K562 (cell line): ENCODE results near the gene MED14. TPM values are rescaled to one million over a fixed set of nuclear protein-coding genes. Genes with fewer than 3 reads are reported as not detected.

Experiments
- ATAC-seq: fragments of 200-7000 bp; cut with Tn5 transposase; 3 replicates; pipeline ENCODE4 v1.9.1; 2020; ENCODE audit warnings: moderate library complexity
- BruUV-seq: library from RNA; stranded (reverse); fragments of 400-500 nt; replicated peaks from 2 replicates; lab custom pipeline; 2021; lab: Mats Ljungman, UMichigan
- CTCF ChIA-PET: fragments of 300-600 bp; formaldehyde crosslinking; extraction: SDS; loops from one replicate; lab custom pipeline; 2021; ENCODE audit warnings: low intra/inter-chr PET ratio; lab: Yijun Ruan, JAX
- POLR2A ChIA-PET: fragments of 300-600, 350-650 bp; sonication (Branson Sonifier 250); formaldehyde crosslinking; extraction: SDS; loops from one replicate; lab custom pipeline; 2021; ENCODE audit warnings: antibody characterized with exemption, inconsistent platforms; lab: Yijun Ruan, JAX
- DNase-seq, 4 experiments: peaks; one replicate each; pipeline versions ENCODE4 v3.0.0 to v3.0.0-alpha.2; 2011 to 2018; ENCODE audit warnings: low spot score in 3 of 4, mixed read lengths in 3 of 4; ENCODE audit errors: extremely low read depth in 1 of 4
- FAIRE-seq: peaks from 2 replicates; lab custom pipeline; 2011; peaks lifted over from hg19 to GRCh38; lab: Jason Lieb, UNC
- H2AFZ ChIP-seq: 2 replicates; pipeline ENCODE4 v1.6.0; 2011; ENCODE audit warnings: low read depth, low read length, control low read depth, inconsistent platforms
- H3K27ac ChIP-seq: fragments of 200-600 bp; 3 replicates; pipeline ENCODE4 v1.8.0; 2011; ENCODE audit warnings: low read depth, mild to moderate bottlenecking, control low read depth, inconsistent platforms, low read length, moderate library complexity, mixed read lengths; ENCODE audit errors: extremely low read depth
- H3K27me3 ChIP-seq, 2 experiments: fragments of 300-600 bp in 1 of 2; 2 replicates in 1 of 2; 3 replicates in 1 of 2; pipeline versions ENCODE4 v1.6.0 to v1.8.0; 2011; ENCODE audit warnings: inconsistent platforms in 2 of 2, low read length in 2 of 2, mild to moderate bottlenecking in 1 of 2, mixed read lengths in 1 of 2, moderate library complexity in 1 of 2; ENCODE audit not compliant: control insufficient read depth in 2 of 2, insufficient read depth in 2 of 2
- H3K36me3 ChIP-seq: fragments of 300-600 bp; 3 replicates; pipeline ENCODE4 v1.8.0; 2011; ENCODE audit warnings: mild to moderate bottlenecking, low read length, inconsistent platforms; ENCODE audit not compliant: control insufficient read depth, insufficient read depth
- H3K4me1 ChIP-seq, 2 experiments: fragments of 200-600 bp in 1 of 2; replicated peaks in 1 of 2; 2 replicates in 1 of 2; 3 replicates in 1 of 2; pipeline versions ENCODE4 v1.5.1 to v1.8.0; 2011; ENCODE audit warnings: inconsistent platforms in 2 of 2, low read length in 2 of 2, mild to moderate bottlenecking in 1 of 2, mixed read lengths in 1 of 2, moderate library complexity in 1 of 2; ENCODE audit not compliant: control insufficient read depth in 2 of 2, insufficient read depth in 2 of 2
- H3K4me2 ChIP-seq: 2 replicates; pipeline ENCODE4 v1.6.1; 2011; ENCODE audit warnings: low read length, control low read depth, inconsistent platforms, mixed read lengths; ENCODE audit not compliant: insufficient read depth
- H3K4me3 ChIP-seq: fragments of 200-600 bp; sonication (generic), shearing (Covaris generic); 2 replicates; pipeline ENCODE4 v1.5.1; 2016; ENCODE audit warnings: control low read depth, inconsistent platforms
- H3K79me2 ChIP-seq: fragments of 200-600 bp; 3 replicates; pipeline ENCODE4 v1.8.0; 2011; ENCODE audit warnings: low read length, inconsistent platforms; ENCODE audit not compliant: control insufficient read depth, insufficient read depth
- H3K9ac ChIP-seq, 2 experiments: 2 replicates each; pipeline versions ENCODE4 v1.6.0 to v1.6.1; 2011; ENCODE audit warnings: low read depth in 2 of 2, low read length in 2 of 2, control low read depth in 1 of 2, inconsistent platforms in 1 of 2, mild to moderate bottlenecking in 1 of 2, mixed read lengths in 1 of 2; ENCODE audit not compliant: insufficient read depth in 1 of 2
- H3K9me1 ChIP-seq: one replicate; pipeline ENCODE4 v1.6.0; 2011; ENCODE audit warnings: inconsistent platforms, mild to moderate bottlenecking, low read length, moderate library complexity; ENCODE audit not compliant: control insufficient read depth, insufficient read depth
- H3K9me3 ChIP-seq: replicated peaks from 2 replicates; pipeline ENCODE4 v1.5.1; 2011; ENCODE audit warnings: low read depth, low read length, inconsistent platforms; ENCODE audit not compliant: control insufficient read depth, insufficient read depth
- H4K20me1 ChIP-seq: replicated peaks from 2 replicates; pipeline ENCODE4 v1.6.1; 2011; ENCODE audit warnings: low read length, inconsistent platforms, mixed read lengths; ENCODE audit not compliant: control insufficient read depth, insufficient read depth
- ADNP ChIP-seq: fragments of 200-800 bp; sonication (Bioruptor generic); IDR thresholded peaks from 2 replicates; pipeline ENCODE4 v1.6.1; 2016; ENCODE audit warnings: missing genetic modification characterization, missing compliant biosample characterization
- CREM ChIP-seq: IDR thresholded peaks from 2 replicates; pipeline ENCODE4 v1.6.1; 2014; ENCODE audit warnings: antibody characterized with exemption, low read depth
- EP400 ChIP-seq: fragments of 450-650 bp; IDR thresholded peaks from 2 replicates; pipeline ENCODE4 v1.6.1; 2017; ENCODE audit warnings: antibody characterized with exemption, mild to moderate bottlenecking, moderate library complexity
- LEF1 ChIP-seq: fragments of 450-650 bp; IDR thresholded peaks from 2 replicates; pipeline ENCODE4 v1.6.1; 2016; ENCODE audit warnings: mild to moderate bottlenecking
- NCOA1 ChIP-seq: fragments of 450-650 bp; IDR thresholded peaks from 2 replicates; pipeline ENCODE4 v1.6.1; 2016; ENCODE audit warnings: low read depth
- PKNOX1 ChIP-seq: fragments of 450-650 bp; IDR thresholded peaks from 2 replicates; pipeline ENCODE4 v1.6.1; 2016
- RUNX1 ChIP-seq: sonication (generic); IDR thresholded peaks from 2 replicates; pipeline ENCODE4 v1.6.1; 2016; ENCODE audit warnings: antibody characterized with exemption, low read depth
- SMAD2 ChIP-seq: fragments of 150-350 bp; IDR thresholded peaks from 2 replicates; pipeline ENCODE4 v1.6.1; 2014; ENCODE audit warnings: low read depth, mild to moderate bottlenecking, low read length
- TAF7 ChIP-seq: fragments of 450-650 bp; IDR thresholded peaks from 2 replicates; pipeline ENCODE4 v1.6.1; 2016; ENCODE audit warnings: missing genetic modification characterization, missing compliant biosample characterization
- ZNF668 ChIP-seq: fragments of 250-450 bp; sonication (Bioruptor Pico); IDR thresholded peaks from 2 replicates; pipeline ENCODE4 v1.8.0; 2022; ENCODE audit warnings: mild to moderate bottlenecking, inconsistent platforms
- WGBS: fragments of 100-300 bp; shearing (Covaris generic); methylation state at CpG from one replicate; pipeline ENCODE4 v1.1.6; 2016; ENCODE audit warnings: low coverage, mixed read lengths; ENCODE audit not compliant: insufficient coverage; ENCODE audit errors: missing lambda C conversion rate; 5-methylcytosine and 5-hydroxymethylcytosine counted together
- in situ Hi-C: fragments of 300-500 bp; cut with MboI; formaldehyde crosslinking; loops from 4 replicates; pipeline ENCODE4 v1.15.0; 2018; ENCODE audit warnings: inconsistent platforms, mixed read lengths
- intact Hi-C: fragments of 100-400 bp; cut with micrococcal nuclease; formaldehyde crosslinking; loops from 2 replicates; pipeline ENCODE4 v1.14.2; 2022
- polyA plus RNA-seq, 8 experiments: library from polyadenylated mRNA; depleted of rRNA in 4 of 8; stranded (reverse) in 5 of 8; unstranded in 3 of 8; fragments of >200 nt; fragmentation: Nextera tagmentation in 2 of 8; fragmentation: Illumina TruSeq in 1 of 8; extraction: Ambion mirVana in 2 of 8; extraction: Trizol in 1 of 8; gene quantifications; 2 replicates each; pipeline versions ENCODE4 v1.2.1 to v1.2.3, GENCODE V29; 2011 to 2014; ENCODE audit warnings: inconsistent platforms in 1 of 8, missing spikeins in 1 of 8
- total RNA-seq, 7 experiments: library from RNA; depleted of rRNA in 6 of 7; stranded (reverse); fragments of >200 nt in 6 of 7; fragmentation: Illumina TruSeq in 2 of 7; extraction: Trizol in 2 of 7; gene quantifications; 2 replicates each; pipeline versions ENCODE4 v1.2.1 to v1.2.3, GENCODE V29; 2011 to 2021; ENCODE audit warnings: low replicate concordance in 1 of 7

MED14 gene
- total and polyA plus RNA-seq, 9 of the 15 experiments (the other 6 are each of a cell fraction or from before 2014, with no cell fraction given): 9.2 to 35.3 (median 18.7) TPM

- TF ChIP-seq ADNP (no peak), LEF1 (no peak), RUNX1 (no peak), TAF7 (no peak), PKNOX1 (no peak), CREM (no peak)
Measured at GRCh38 chrX:40748977-40749376, 13.6 kb upstream of the MED14 start (continued).

GRCh38 chrX:40746521-40746920, 11.2 kb upstream of the MED14 start:
- intact Hi-C loops: no loop called here
- Histone ChIP-seq H3K9me3 (no peaks in the 10 kb centered on the region), H3K36me3 (no peaks in the 10 kb centered on the region), H2AFZ (no peak overlapping the region), H4K20me1 (no peaks in the 10 kb centered on the region), H3K9ac (no peak overlapping the region), H3K27me3 (peaks cover 0 to 7% of the 10 kb centered on the region in 2 experiments; a peak in 1 of 5 replicates), H3K9me1 (no peaks in the 10 kb centered on the region), H3K27ac (no peak overlapping the region), H3K4me3 (no peak overlapping the region), H3K4me2 (no peak overlapping the region), H3K79me2 (no peaks in the 10 kb centered on the region), H3K4me1 (no peaks in the 10 kb centered on the region)
- ATAC-seq (no peak), DNase-seq (no peak), FAIRE-seq (no peak)
- CTCF ChIA-PET: no interaction called here
- POLR2A ChIA-PET: no interaction called here
- 38% methylated on average over 6 of the region's 6 CpGs for WGBS
- no TSS peak for BruUV-seq
- TF ChIP-seq SMAD2 (no peak), ZNF668 (CRISPR knock-in tag) (no peak), NCOA1 (no peak), EP400 (no peak)
- in situ Hi-C loops: no loop called here
